ENCODE results near the gene ZFAND5. TPM values are rescaled to one million over a fixed set of nuclear protein-coding genes. Genes with fewer than 3 reads are reported as not detected.

Gene ZFAND5
- total and polyA plus RNA-seq, 9 donors = 146 to 904 (median 208) TPM

- H3K36me3 ChIP-seq = no peaks in the 10 kb centered on the region
- no peaks in the 10 kb centered on the region for H3K27me3 ChIP-seq
- H3K9me3 ChIP-seq = no peaks in the 10 kb centered on the region
- no peaks in the 10 kb centered on the region for H3K4me1 ChIP-seq (ENCODE audit: insufficient read depth)
- intact Hi-C loops (cut with DNase I) = no loop called here
- WGBS, 3 donors = 69 to 81% (median 76%) methylated on average over 3 of the region's 3 CpGs
- no peak overlapping the region for H3K27ac ChIP-seq
- H3K4me3 ChIP-seq = no peak overlapping the region
- TF ChIP-seq EP300 (IDR thresholded peaks at IDR 0.05) (no peak), POLR2A (IDR thresholded peaks at IDR 0.05) (no peak), CTCF (IDR thresholded peaks at IDR 0.05) (no peak)
- no peak for DNase-seq
Observed at GRCh38 chr9:72333197-72333596, 31.8 kb downstream of the ZFAND5 start.

GRCh38 chr9:72332351-72332750 is 32.7 kb downstream of the ZFAND5 start:
- H3K4me3 ChIP-seq = no peak overlapping the region
- no peaks in the 10 kb centered on the region for H3K27me3 ChIP-seq
- WGBS, 3 donors = 70 to 74% (median 71%) methylated on average over 4 of the region's 4 CpGs
- no peak for TF ChIP-seq POLR2A (IDR thresholded peaks at IDR 0.05)
- TF ChIP-seq EP300 (IDR thresholded peaks at IDR 0.05) = no peak
- no peak for TF ChIP-seq CTCF (IDR thresholded peaks at IDR 0.05)
- DNase-seq = no peak
- H3K27ac ChIP-seq = no peak overlapping the region
- H3K9me3 ChIP-seq = no peaks in the 10 kb centered on the region
- no peaks in the 10 kb centered on the region for H3K4me1 ChIP-seq (ENCODE audit: insufficient read depth)
- intact Hi-C loops (cut with DNase I) = no loop called here
- H3K36me3 ChIP-seq = no peaks in the 10 kb centered on the region

- H3K27ac ChIP-seq = no peak overlapping the region
- H3K4me1 ChIP-seq (ENCODE audit: insufficient read depth) = no peaks in the 10 kb centered on the region
- H3K9me3 ChIP-seq = no peaks in the 10 kb centered on the region
- DNase-seq = no peak
- TF ChIP-seq POLR2A (IDR thresholded peaks at IDR 0.05) (no peak), CTCF (IDR thresholded peaks at IDR 0.05) (no peak), EP300 (IDR thresholded peaks at IDR 0.05) (no peak)
- intact Hi-C loops (cut with DNase I) = no loop called here
- no peaks in the 10 kb centered on the region for H3K36me3 ChIP-seq
- no peak overlapping the region for H3K4me3 ChIP-seq
- no peaks in the 10 kb centered on the region for H3K27me3 ChIP-seq
- WGBS, 3 donors = 87 to 91% (median 89%) methylated on average over 10 of the region's 10 CpGs
Observed at GRCh38 chr9:72327631-72328030, 37.4 kb downstream of the ZFAND5 start.

- TF ChIP-seq CTCF (IDR thresholded peaks at IDR 0.05) (no peak), POLR2A (IDR thresholded peaks at IDR 0.05) (no peak), EP300 (IDR thresholded peaks at IDR 0.05) (no peak)
- Histone ChIP-seq H3K27ac (no peak overlapping the region), H3K27me3 (no peaks in the 10 kb centered on the region), H3K9me3 (no peaks in the 10 kb centered on the region), H3K36me3 (no peaks in the 10 kb centered on the region), H3K4me3 (no peak overlapping the region), H3K4me1 (ENCODE audit: insufficient read depth) (no peaks in the 10 kb centered on the region)
- DNase-seq = no peak
- intact Hi-C loops (cut with DNase I) = no loop called here
- 94 to 99% (median 94%) methylated on average over 2 of the region's 2 CpGs for WGBS, 3 donors
Observed at GRCh38 chr9:72326641-72327040, 38.4 kb downstream of the ZFAND5 start.

GRCh38 chr9:72324974-72325373 is 40.0 kb downstream of the ZFAND5 start:
- no peaks in the 10 kb centered on the region for H3K4me1 ChIP-seq (ENCODE audit: insufficient read depth)
- H3K36me3 ChIP-seq = no peaks in the 10 kb centered on the region
- no peaks in the 10 kb centered on the region for H3K9me3 ChIP-seq
- 75 to 85% (median 81%) methylated on average over 3 of the region's 3 CpGs for WGBS, 3 donors
- no peaks in the 10 kb centered on the region for H3K27me3 ChIP-seq
- TF ChIP-seq POLR2A (IDR thresholded peaks at IDR 0.05) (no peak), CTCF (IDR thresholded peaks at IDR 0.05) (no peak), EP300 (IDR thresholded peaks at IDR 0.05) (no peak)
- H3K27ac ChIP-seq = no peak overlapping the region
- DNase-seq = no peak
- H3K4me3 ChIP-seq = no peak overlapping the region
- intact Hi-C loops (cut with DNase I) = no loop called here
